ENCODE measurements around the gene CENPX. TPM values are rescaled to one million over a fixed set of nuclear protein-coding genes. Genes with fewer than 3 reads are reported as not detected.
A peak's percentile ranks its signal among the peaks of the same experiment; 100 is the strongest.

The CENPX gene
- total and polyA plus RNA-seq, 2 of the 13 experiments (the other 11 are each of a cell fraction or from before 2014, with no cell fraction given): 92.7 to 170 TPM

DNA sequence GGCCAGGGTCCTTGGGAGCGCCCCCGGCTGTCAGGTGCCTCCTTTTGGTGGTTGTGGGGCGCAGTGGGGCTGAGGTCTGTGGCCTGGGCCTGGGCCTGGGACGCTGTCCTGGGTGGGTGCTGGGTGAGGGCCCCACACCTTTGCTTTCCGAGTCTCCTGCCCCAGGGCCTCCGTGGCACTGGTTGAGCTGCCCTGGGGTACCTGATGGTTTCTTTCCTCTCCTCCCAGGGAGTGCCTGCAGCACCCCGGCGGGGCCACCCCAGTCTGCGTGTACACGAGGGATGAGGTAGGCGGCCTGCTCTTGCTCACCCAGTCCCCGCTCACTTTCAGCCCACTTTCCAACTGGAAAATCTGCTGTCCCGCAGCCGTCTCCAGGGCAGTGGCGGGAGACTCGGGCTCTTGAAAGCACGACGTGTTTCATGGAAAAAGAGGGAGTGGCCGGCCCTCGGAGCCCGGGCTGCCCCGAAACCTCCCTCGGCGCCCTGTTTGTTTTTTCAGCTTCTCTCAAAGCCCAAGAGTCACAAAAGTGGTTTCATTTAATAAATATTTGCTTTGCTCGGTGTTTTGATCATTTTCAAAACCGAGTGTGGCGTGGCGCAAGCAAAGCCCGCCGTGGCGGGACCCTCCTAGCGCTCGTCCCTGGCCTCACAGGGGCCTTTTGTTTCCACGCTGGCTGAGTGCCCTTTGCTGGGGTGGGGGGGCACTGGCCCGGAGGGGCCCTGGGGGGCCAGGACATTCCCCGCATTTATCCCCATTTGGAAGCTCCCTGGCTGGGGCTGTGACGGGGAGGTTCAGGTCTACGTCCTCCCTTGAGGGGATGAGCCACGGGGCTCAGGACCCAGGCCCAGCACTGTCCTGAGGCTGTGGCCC is 27.9 kb downstream of the CENPX start (continued):
- TF ChIP-seq MTF1 (CRISPR knock-in tag; IDR thresholded peaks at IDR 0.05): 0 out of 2 replicates have a peak, but pooled peaks have one; percentile 49
- TF ChIP-seq ZFY (CRISPR knock-in tag; IDR thresholded peaks at IDR 0.05): peak; percentile 76
- TF ChIP-seq SKI (IDR thresholded peaks at IDR 0.05; ENCODE audit: partially characterized antibody): peak; percentile 74
- peak; percentile 99 for TF ChIP-seq RBFOX2 (IDR thresholded peaks at IDR 0.05; ENCODE audit: low read depth, low read length)
- TF ChIP-seq POLR2G (IDR thresholded peaks at IDR 0.05; ENCODE audit: low read depth, low read length): peak; percentile 60
- TF ChIP-seq ZNF230 (CRISPR knock-in tag; IDR thresholded peaks at IDR 0.05): no peak; the same call in 1 of the 2 replicates
- TF ChIP-seq AHR (CRISPR knock-in tag; IDR thresholded peaks at IDR 0.05): peak; percentile 8; the same call in 1 of the 2 replicates
- no peak for TF ChIP-seq ZKSCAN1 (IDR thresholded peaks at IDR 0.05; ENCODE audit: low read length)
- TF ChIP-seq EP300 (IDR thresholded peaks at IDR 0.05; ENCODE audit: low read depth in 2 of 2, low read length in 2 of 2): peak; percentile 90 to 98
- peak; percentile 70; the same call in 1 of the 2 replicates for TF ChIP-seq EP300 (CRISPR knock-in tag; IDR thresholded peaks at IDR 0.05; ENCODE audit: borderline replicate concordance)
- peak; percentile 17; the same call in 1 of the 2 replicates for TF ChIP-seq KMT2A (CRISPR knock-in tag; IDR thresholded peaks at IDR 0.05)
- peak in 1 of 2 experiments; percentile 49; a peak in 1 of 4 replicates for TF ChIP-seq KLF16 (CRISPR knock-in tag; IDR thresholded peaks at IDR 0.05)
- peak; percentile 73; the same call in 1 of the 2 replicates for TF ChIP-seq NCOR1 (IDR thresholded peaks at IDR 0.05; ENCODE audit: borderline replicate concordance, low read length)
- no peak; the same call in 1 of the 2 replicates for TF ChIP-seq ZNF773 (CRISPR knock-in tag; IDR thresholded peaks at IDR 0.05; ENCODE audit: borderline replicate concordance)
- no peak for TF ChIP-seq MTF2 (CRISPR knock-in tag; IDR thresholded peaks at IDR 0.05; ENCODE audit: borderline replicate concordance)
- TF ChIP-seq ZFX (CRISPR knock-in tag; IDR thresholded peaks at IDR 0.05; ENCODE audit: low read depth): peak; percentile 72
- peak; percentile 75; the same call in 1 of the 2 replicates for TF ChIP-seq NR1H2 (CRISPR knock-in tag; IDR thresholded peaks at IDR 0.05; ENCODE audit: borderline replicate concordance, low read depth)
- TF ChIP-seq SALL2 (CRISPR knock-in tag; IDR thresholded peaks at IDR 0.05): peak; percentile 53; the same call in 1 of the 2 replicates
- peak; percentile 91; the same call in 1 of the 2 replicates for TF ChIP-seq ZNF607 (CRISPR knock-in tag; IDR thresholded peaks at IDR 0.05; ENCODE audit: borderline replicate concordance)
- peak; percentile 39; the same call in 1 of the 2 replicates for TF ChIP-seq CHD2 (IDR thresholded peaks at IDR 0.05; ENCODE audit: low read depth, low read length)
- no peak for TF ChIP-seq TRIM22 (IDR thresholded peaks at IDR 0.05)
- 0 out of 2 replicates have a peak, but pooled peaks have one; percentile 32 for TF ChIP-seq KLF6 (CRISPR knock-in tag; IDR thresholded peaks at IDR 0.05)
- no peak for TF ChIP-seq PHB2 (IDR thresholded peaks at IDR 0.05; ENCODE audit: partially characterized antibody)
- TF ChIP-seq PRDM15 (CRISPR knock-in tag; IDR thresholded peaks at IDR 0.05): peak; percentile 76; the same call in 1 of the 2 replicates

Measured in HepG2 (cell line).